Activated CD8-positive, alpha-beta memory T cell treated with anti-CD3 and anti-CD28 coated beads, Interleukin-2, amount 50 U/mL, for 24 hours (primary cell): ENCODE data around the gene LSM2.
"Not testable (repeated sequence)": the region's sequence is repeated elsewhere in the genome, so short reads cannot be mapped to it uniquely, and the experiment has no call there.

Experiments used
- DNase-seq: peaks from one replicate; pipeline ENCODE4 v3.0.0-alpha.2; 2020; ENCODE audit errors: extremely low read depth

Gene LSM2

GRCh38 chr6:31806470-31807272 is at the start of gene LSM2:
TSS of gene LSM2 (minus strand) at chr6:31806966. CDS start at chr6:31806757, 209 bp downstream.
- DNase-seq: peak; percentile 90

GRCh38 chr6:31851980-31852718 is 45.4 kb upstream of the LSM2 start:
- not testable (repeated sequence) for DNase-seq

- DNase-seq: no peak
Measured at GRCh38 chr6:31851485-31851832, 44.7 kb upstream of the LSM2 start.

- no peak for DNase-seq
Measured at GRCh38 chr6:31850765-31851484, 44.2 kb upstream of the LSM2 start.

- no peak for DNase-seq
Measured at GRCh38 chr6:31847276-31847978, 40.7 kb upstream of the LSM2 start.

- no peak for DNase-seq
Measured at GRCh38 chr6:31844507-31844906, 37.7 kb upstream of the LSM2 start.

GRCh38 chr6:31842053-31842452 is 35.3 kb upstream of the LSM2 start:
- no peak for DNase-seq

GRCh38 chr6:31839779-31840126 is 33.0 kb upstream of the LSM2 start:
- not testable (repeated sequence) for DNase-seq

GRCh38 chr6:31838968-31839367 is 32.2 kb upstream of the LSM2 start:
- DNase-seq: no peak

- DNase-seq: not testable (repeated sequence)
Measured at GRCh38 chr6:31838114-31838553, 31.4 kb upstream of the LSM2 start.

- DNase-seq: no peak
Measured at GRCh38 chr6:31837369-31838113, 30.8 kb upstream of the LSM2 start.

GRCh38 chr6:31836474-31837368 is 30.0 kb upstream of the LSM2 start:
- no peak for DNase-seq

- no peak for DNase-seq
Measured at GRCh38 chr6:31836047-31836473, 29.3 kb upstream of the LSM2 start.

GRCh38 chr6:31834367-31835250 is 27.8 kb upstream of the LSM2 start:
- no peak for DNase-seq

GRCh38 chr6:31831350-31832215 is 24.8 kb upstream of the LSM2 start:
- DNase-seq: no peak

- DNase-seq: no peak
Measured at GRCh38 chr6:31830886-31831335, 24.1 kb upstream of the LSM2 start.

GRCh38 chr6:31829633-31830283 is 23.0 kb upstream of the LSM2 start:
- no peak for DNase-seq
